Naive thymus-derived CD4-positive, alpha-beta T cell (primary cell): ENCODE results near the gene FTL. TPM values are rescaled to one million over a fixed set of nuclear protein-coding genes. Genes with fewer than 3 reads are reported as not detected.
A peak's percentile ranks its signal among the peaks of the same experiment; 100 is the strongest.

Experiments used
- ATAC-seq: fragments of 150-1000 bp; cut with Tn5 transposase; 2 replicates; pipeline ENCODE4 v1.10.0; 2021; ENCODE audit warnings: mild to moderate bottlenecking, moderate library complexity
- CTCF ChIA-PET: fragments of 350-600 bp; sonication (Branson Sonifier 250); formaldehyde crosslinking; loops from one replicate; lab custom pipeline; 2021; ENCODE audit warnings: antibody characterized with exemption; lab: Charles Lee
- POLR2A ChIA-PET: fragments of 350-600 bp; sonication (Branson Sonifier 250); formaldehyde crosslinking; loops from one replicate; lab custom pipeline; 2021; ENCODE audit warnings: antibody characterized with exemption, inconsistent platforms; lab: Charles Lee
- DNase-seq, 9 donors: peaks; one replicate each; pipeline versions ENCODE4 v3.0.0 to v3.0.0-alpha.2; 2020 to 2022; ENCODE audit warnings: mixed read lengths in 1 of 9
- H3K27ac ChIP-seq: one replicate; pipeline ENCODE4 v1.7.0; 2013; ENCODE audit warnings: mild to moderate bottlenecking, low read depth, low read length, moderate library complexity
- H3K27me3 ChIP-seq, 2 donors: one replicate each; pipeline ENCODE4 v1.7.0; 2013; ENCODE audit warnings: low read length in 2 of 2, mild to moderate bottlenecking in 2 of 2, moderate library complexity in 2 of 2; ENCODE audit not compliant: control insufficient read depth in 2 of 2, insufficient read depth in 2 of 2
- H3K36me3 ChIP-seq, 3 experiments: 1 replicate in 2 of 3; 2 replicates in 1 of 3; pipeline ENCODE4 v1.7.0; 2013; ENCODE audit warnings: low read length in 3 of 3, mild to moderate bottlenecking in 3 of 3, moderate library complexity in 1 of 3; ENCODE audit not compliant: insufficient read depth in 3 of 3, control insufficient read depth in 2 of 3
- H3K4me1 ChIP-seq, 2 donors: one replicate each; pipeline ENCODE4 v1.7.0; 2013; ENCODE audit warnings: low read length in 2 of 2, mild to moderate bottlenecking in 2 of 2, moderate library complexity in 1 of 2; ENCODE audit not compliant: control insufficient read depth in 2 of 2, insufficient read depth in 2 of 2
- H3K4me3 ChIP-seq: 2 replicates; pipeline ENCODE4 v1.7.0; 2013; ENCODE audit warnings: mild to moderate bottlenecking, low read length
- H3K9me3 ChIP-seq, 3 experiments: 1 replicate in 2 of 3; 2 replicates in 1 of 3; pipeline ENCODE4 v1.7.0; 2013; ENCODE audit warnings: low read length in 3 of 3; ENCODE audit not compliant: control insufficient read depth in 2 of 3
- H3K27ac Mint-ChIP-seq, 9 donors: one replicate each; pipeline ENCODE4 v1.8.0; 2020 to 2022; ENCODE audit warnings: mixed read lengths in 9 of 9, mild to moderate bottlenecking in 8 of 9, moderate library complexity in 5 of 9, inconsistent platforms in 2 of 9
- H3K27me3 Mint-ChIP-seq, 5 donors: one replicate each; pipeline ENCODE4 v1.8.0; 2021 to 2022; ENCODE audit warnings: mixed read lengths in 5 of 5, mild to moderate bottlenecking in 1 of 5
- H3K36me3 Mint-ChIP-seq, 5 donors: one replicate each; pipeline ENCODE4 v1.8.0; 2020 to 2022; ENCODE audit warnings: mixed read lengths in 5 of 5, mild to moderate bottlenecking in 3 of 5, inconsistent platforms in 1 of 5
- H3K4me1 Mint-ChIP-seq, 7 donors: one replicate each; pipeline ENCODE4 v1.8.0; 2020 to 2022; ENCODE audit warnings: mixed read lengths in 7 of 7, mild to moderate bottlenecking in 3 of 7, inconsistent platforms in 1 of 7
- H3K4me3 Mint-ChIP-seq, 10 donors: one replicate each; pipeline ENCODE4 v1.8.0; 2020 to 2022; ENCODE audit warnings: mild to moderate bottlenecking in 10 of 10, mixed read lengths in 10 of 10, moderate library complexity in 6 of 10, inconsistent platforms in 2 of 10
- H3K9me3 Mint-ChIP-seq, 11 donors: one replicate each; pipeline ENCODE4 v1.8.0; 2020 to 2022; ENCODE audit warnings: mixed read lengths in 11 of 11, mild to moderate bottlenecking in 4 of 11, inconsistent platforms in 1 of 11, moderate library complexity in 1 of 11
- intact Hi-C, 2 donors: fragments of 100-400 bp; cut with micrococcal nuclease; formaldehyde crosslinking; loops; one replicate each; pipeline ENCODE4 v1.15.1; 2023
- polyA plus RNA-seq, 2 donors: library from polyadenylated mRNA; unstranded; fragments of 300-500 nt; fragmentation: Illumina TruSeq; gene quantifications; one replicate each; pipeline ENCODE4 v1.2.3, GENCODE V29; 2021
- total RNA-seq, 6 experiments: library from RNA in 5 of 6; stranded (reverse) in 5 of 6; gene quantifications; 1 replicate in 5 of 6; 2 replicates in 1 of 6; pipeline ENCODE4 v1.2.3 and lab custom pipeline; 2021 to 2026

FTL gene
- total and polyA plus RNA-seq, 7 experiments from 2014 or later = 888 to 4,967 (median 1,462) TPM

- H3K4me3 Mint-ChIP-seq = peak overlapping the region; percentile 94 to 100 (median 99)
- H3K27ac ChIP-seq = peak overlapping the region; percentile 73
- H3K9me3 Mint-ChIP-seq = peaks cover 0 to 5% (median 0%) of the 10 kb centered on the region in 11 donors
- ATAC-seq = no peak
- no peaks in the 10 kb centered on the region for H3K27me3 Mint-ChIP-seq
- intact Hi-C loops = loop anchor here (5.0 kb wide), 3 partner anchors 319 to 634 kb away; partner anchors contain the start of genes CA11 (in 1 of the 2) and LMTK3 (in 1 of the 2)
- peaks cover 33 to 67% (median 61%) of the 10 kb centered on the region in 7 donors for H3K4me1 Mint-ChIP-seq
- DNase-seq = no peak
- H3K27ac Mint-ChIP-seq = peak overlapping the region in 7 of 9 donors; percentile 93 to 100 (median 98)
- peaks cover 0 to 47% (median 6%) of the 10 kb centered on the region in 3 experiments for H3K36me3 ChIP-seq
- H3K9me3 ChIP-seq = no peaks in the 10 kb centered on the region
- ChIA-PET CTCF (interaction anchor here (0.6 to 1.8 kb wide), 9 partner anchors 11 to 179 kb away, joined by 3 to 4 read pairs (median 3); partner anchors contain the start of genes GYS1, HSD17B14, NUCB1 and RUVBL2), POLR2A (interaction anchor here (0.6 to 5.3 kb wide), 25 partner anchors 7 to 722 kb away, joined by 3 to 58 read pairs (median 4); partner anchors contain the start of genes BAX, CA11, DHDH and GYS1)
- H3K4me1 ChIP-seq = peaks cover 30 to 36% of the 10 kb centered on the region in 2 donors
- peak overlapping the region; percentile 86 for H3K4me3 ChIP-seq
- H3K27me3 ChIP-seq = no peaks in the 10 kb centered on the region
- H3K36me3 Mint-ChIP-seq = peaks cover 0 to 27% (median 11%) of the 10 kb centered on the region in 5 donors
Observed at GRCh38 chr19:48966541-48967345, 1.6 kb downstream of the FTL start.

DNA sequence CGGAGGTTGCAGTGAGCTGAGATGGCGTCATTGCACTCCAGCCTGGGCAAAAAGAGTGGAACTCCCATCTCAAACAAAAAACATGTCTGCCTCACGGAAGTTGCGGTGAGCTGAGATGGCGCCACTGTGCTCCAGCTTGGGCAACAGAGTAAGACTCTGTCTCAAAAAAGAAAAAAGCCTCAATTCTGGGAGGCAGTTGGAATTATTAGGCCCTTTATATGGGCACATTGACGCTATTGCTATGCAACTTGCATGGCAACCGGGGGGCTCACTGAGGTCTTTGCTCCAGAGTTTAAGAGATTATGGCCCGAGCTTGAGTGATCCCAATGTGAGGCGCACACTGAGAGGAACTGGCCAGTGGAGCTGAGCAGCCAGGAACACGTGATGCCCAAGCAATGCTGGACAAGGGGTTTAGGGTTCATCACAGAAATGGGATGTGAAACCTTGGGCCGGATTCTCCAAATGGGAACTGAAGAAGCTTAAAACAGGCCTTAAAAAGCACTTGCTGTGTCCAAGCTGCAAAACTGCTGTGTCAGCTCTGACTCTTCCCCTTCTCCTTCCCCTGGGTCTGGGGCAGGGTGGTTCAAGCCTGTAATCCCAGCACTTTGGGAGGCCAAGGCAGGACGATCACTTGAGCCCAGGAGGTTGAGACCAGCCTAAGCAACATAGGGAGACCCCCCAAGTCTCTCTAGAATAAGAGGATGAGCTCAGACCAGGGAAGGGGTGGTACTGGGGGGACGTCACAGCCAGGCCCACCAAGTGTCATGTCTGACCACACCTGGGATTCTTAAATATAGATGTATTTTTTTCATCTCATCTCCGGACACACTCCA, 2.5 kb downstream of the FTL start:
- no peaks in the 10 kb centered on the region for H3K9me3 ChIP-seq
- ChIA-PET POLR2A (interaction anchor here (0.6 to 5.3 kb wide), 13 partner anchors 8 to 721 kb away, joined by 3 to 58 read pairs (median 6); partner anchors contain the start of genes BAX, GYS1, PPP1R15A and RUVBL2), CTCF (interaction anchor here (0.7 to 1.2 kb wide), 8 partner anchors 9 to 180 kb away, joined by 3 to 5 read pairs (median 3); partner anchors contain the start of gene HSD17B14)
- H3K27ac ChIP-seq = no peak overlapping the region
- H3K9me3 Mint-ChIP-seq = peaks cover 0 to 5% (median 0%) of the 10 kb centered on the region in 11 donors
- no peaks in the 10 kb centered on the region for H3K27me3 ChIP-seq
- ATAC-seq = peak; percentile 11
- H3K27ac Mint-ChIP-seq = peak overlapping the region in 3 of 9 donors; percentile 28 to 97 (median 48)
- no peak for DNase-seq
- peaks cover 26 to 28% of the 10 kb centered on the region in 2 donors for H3K4me1 ChIP-seq
- peaks cover 0 to 25% (median 11%) of the 10 kb centered on the region in 5 donors for H3K36me3 Mint-ChIP-seq
- no peak overlapping the region for H3K4me3 ChIP-seq
- peak overlapping the region; percentile 5 to 100 (median 55) for H3K4me3 Mint-ChIP-seq
- peaks cover 0 to 49% (median 6%) of the 10 kb centered on the region in 3 experiments for H3K36me3 ChIP-seq
- peaks cover 27 to 59% (median 53%) of the 10 kb centered on the region in 7 donors for H3K4me1 Mint-ChIP-seq
- intact Hi-C loops = loop anchor here (5.0 kb wide), 3 partner anchors 320 to 635 kb away; partner anchors contain the start of genes CA11 (in 1 of the 2) and LMTK3 (in 1 of the 2)
- H3K27me3 Mint-ChIP-seq = no peaks in the 10 kb centered on the region

- Histone ChIP-seq H3K4me1 (peaks cover 24 to 26% of the 10 kb centered on the region in 2 donors), H3K9me3 (no peaks in the 10 kb centered on the region), H3K27ac (no peak overlapping the region), H3K4me3 (no peak overlapping the region), H3K27me3 (no peaks in the 10 kb centered on the region), H3K36me3 (peaks cover 0 to 49% (median 6%) of the 10 kb centered on the region in 3 experiments)
- Mint-ChIP-seq H3K4me3 (peak overlapping the region in 4 of 10 donors; percentile 3 to 99 (median 10)), H3K9me3 (peaks cover 0 to 5% (median 0%) of the 10 kb centered on the region in 11 donors), H3K27ac (peak overlapping the region in 4 of 9 donors; percentile 24 to 49 (median 35)), H3K4me1 (peaks cover 21 to 52% (median 46%) of the 10 kb centered on the region in 7 donors), H3K27me3 (no peaks in the 10 kb centered on the region), H3K36me3 (peaks cover 0 to 28% (median 11%) of the 10 kb centered on the region in 5 donors)
- ChIA-PET CTCF (interaction anchor here (0.7 to 1.1 kb wide), 3 partner anchors 9 to 173 kb away, joined by 3 to 5 read pairs (median 4); no protein-coding TSS in a partner anchor), POLR2A (interaction anchor here (0.9 to 5.3 kb wide), 4 partner anchors 15 to 93 kb away, joined by 4 to 58 read pairs (median 8); partner anchors contain the start of genes GYS1 and RUVBL2)
- DNase-seq = no peak
- intact Hi-C loops = loop anchor here (5.0 kb wide), 3 partner anchors 321 to 636 kb away; partner anchors contain the start of genes CA11 (in 1 of the 2) and LMTK3 (in 1 of the 2)
- ATAC-seq = no peak
Observed at GRCh38 chr19:48968179-48968661, 3.1 kb downstream of the FTL start.

DNA sequence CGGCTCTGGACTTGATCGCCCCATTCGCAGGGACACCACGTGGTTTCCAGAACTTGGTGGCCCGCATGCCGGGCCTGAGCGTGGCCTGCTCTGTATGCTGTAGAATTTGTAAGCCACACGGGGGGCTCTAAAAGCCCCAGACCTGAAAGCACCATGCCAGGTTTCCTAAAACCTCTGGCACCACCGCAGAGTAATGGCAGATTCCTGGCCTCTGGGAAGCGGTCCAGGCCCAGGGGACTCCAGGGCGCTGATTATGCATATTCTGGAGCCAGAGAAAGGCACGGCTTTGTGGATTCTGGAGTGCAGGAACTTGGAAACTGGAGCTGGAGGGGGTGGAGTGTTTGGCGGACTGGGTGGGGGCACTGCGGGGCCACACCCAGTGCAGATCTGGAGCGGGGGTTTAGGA, 3.7 kb downstream of the FTL start:
- Histone ChIP-seq H3K27me3 (no peaks in the 10 kb centered on the region), H3K4me3 (no peak overlapping the region), H3K36me3 (peaks cover 0 to 52% (median 6%) of the 10 kb centered on the region in 3 experiments), H3K4me1 (peaks cover 18 to 21% of the 10 kb centered on the region in 2 donors), H3K27ac (no peak overlapping the region), H3K9me3 (no peaks in the 10 kb centered on the region)
- Mint-ChIP-seq H3K4me1 (peaks cover 15 to 46% (median 41%) of the 10 kb centered on the region in 7 donors), H3K36me3 (peaks cover 0 to 28% (median 11%) of the 10 kb centered on the region in 5 donors), H3K9me3 (peaks cover 0 to 5% (median 0%) of the 10 kb centered on the region in 11 donors), H3K4me3 (peak overlapping the region in 1 of 10 donors; percentile 69), H3K27ac (no peak overlapping the region), H3K27me3 (no peaks in the 10 kb centered on the region)
- ATAC-seq (no peak), DNase-seq (no peak)
- CTCF ChIA-PET = interaction anchor here (0.7 to 1.0 kb wide), 4 partner anchors 8 to 1196 kb away, joined by 4 to 5 read pairs (median 4); partner anchors contain the start of gene GYS1
- intact Hi-C loops = loop anchor here (5.0 kb wide), 3 partner anchors 322 to 637 kb away; partner anchors contain the start of genes CA11 (in 1 of the 2) and LMTK3 (in 1 of the 2)
- POLR2A ChIA-PET = interaction anchor here (1.0 to 2.0 kb wide), 3 partner anchors 11 to 15 kb away, joined by 3 to 6 read pairs (median 4); no protein-coding TSS in a partner anchor

- no peaks in the 10 kb centered on the region for H3K27me3 ChIP-seq
- POLR2A ChIA-PET = interaction anchor here (0.8 to 1.3 kb wide), 5 partner anchors 10 to 24 kb away, joined by 3 to 6 read pairs (median 4); partner anchors contain the start of genes GYS1 and RUVBL2
- Mint-ChIP-seq H3K36me3 (peaks cover 0 to 28% (median 11%) of the 10 kb centered on the region in 5 donors), H3K9me3 (peaks cover 0 to 5% (median 0%) of the 10 kb centered on the region in 11 donors), H3K27me3 (no peaks in the 10 kb centered on the region), H3K27ac (no peak overlapping the region), H3K4me1 (peaks cover 8 to 39% (median 34%) of the 10 kb centered on the region in 7 donors), H3K4me3 (peak overlapping the region in 1 of 10 donors; percentile 69)
- peaks cover 0 to 59% (median 6%) of the 10 kb centered on the region in 3 experiments for H3K36me3 ChIP-seq
- H3K4me1 ChIP-seq = peaks cover 11 to 14% of the 10 kb centered on the region in 2 donors
- no peak overlapping the region for H3K4me3 ChIP-seq
- no peaks in the 10 kb centered on the region for H3K9me3 ChIP-seq
- no peak for ATAC-seq
- H3K27ac ChIP-seq = no peak overlapping the region
- CTCF ChIA-PET = interaction anchor here (0.6 to 2.9 kb wide), 14 partner anchors 9 to 1197 kb away, joined by 3 to 20 read pairs (median 4); partner anchors contain the start of genes BAX, GYS1, PPP1R15A and RUVBL2
- no peak for DNase-seq
- intact Hi-C loops = loop anchor here (2.0 to 5.0 kb wide), 4 partner anchors 15 to 637 kb away; partner anchors contain the start of genes BAX (in 1 of the 2), CA11 (in 1 of the 2) and LMTK3 (in 1 of the 2)
Observed at GRCh38 chr19:48969276-48970138, 4.4 kb downstream of the FTL start.
